Ishikawa (cell line): Measurements from ENCODE around the gene POFUT1.

Source experiments
- CEBPB ChIP-seq: IDR thresholded peaks from 2 replicates; pipeline ENCODE4 v1.6.1; 2012
- CREB1 ChIP-seq: IDR thresholded peaks from 2 replicates; pipeline ENCODE4 v1.6.1; 2012; ENCODE audit warnings: low read depth
- EGR1 ChIP-seq: IDR thresholded peaks from 2 replicates; pipeline ENCODE4 v1.6.1; 2012
- EP300 ChIP-seq: IDR thresholded peaks from 2 replicates; pipeline ENCODE4 v1.6.1; 2012; ENCODE audit warnings: borderline replicate concordance
- FOXM1 ChIP-seq: IDR thresholded peaks from 2 replicates; pipeline ENCODE4 v1.6.1; 2012; ENCODE audit warnings: low read depth, borderline replicate concordance
- MAX ChIP-seq: IDR thresholded peaks from 2 replicates; pipeline ENCODE4 v1.6.1; 2012
- NFIC ChIP-seq: IDR thresholded peaks from 2 replicates; pipeline ENCODE4 v1.6.1; 2012
- RAD21 ChIP-seq: IDR thresholded peaks from 2 replicates; pipeline ENCODE4 v1.6.1; 2012; ENCODE audit warnings: low read depth
- REST ChIP-seq: IDR thresholded peaks from 2 replicates; pipeline ENCODE4 v1.6.1; 2012; ENCODE audit warnings: low read depth, mild to moderate bottlenecking
- TAF1 ChIP-seq: IDR thresholded peaks from 2 replicates; pipeline ENCODE4 v1.6.1; 2012; ENCODE audit warnings: low read depth, mild to moderate bottlenecking
- TCF12 ChIP-seq: IDR thresholded peaks from 2 replicates; pipeline ENCODE4 v1.6.1; 2012; ENCODE audit warnings: low read depth
- TEAD4 ChIP-seq: IDR thresholded peaks from 2 replicates; pipeline ENCODE4 v1.6.1; 2012
- USF1 ChIP-seq: IDR thresholded peaks from 2 replicates; pipeline ENCODE4 v1.6.1; 2012
- YY1 ChIP-seq: IDR thresholded peaks from 2 replicates; pipeline ENCODE4 v1.6.1; 2012; ENCODE audit warnings: low read depth
- ZBTB7A ChIP-seq: IDR thresholded peaks from 2 replicates; pipeline ENCODE4 v1.6.1; 2012; ENCODE audit warnings: low read depth

Gene POFUT1

GRCh38 chr20:32237419-32237818 is 29.7 kb downstream of the POFUT1 start:
- TF ChIP-seq RAD21: no peak
- no peak for TF ChIP-seq EGR1
- no peak for TF ChIP-seq REST
- TF ChIP-seq ZBTB7A: no peak
- 0 out of 2 replicates have a peak, but pooled peaks have one; percentile 2 for TF ChIP-seq USF1

GRCh38 chr20:32238483-32239425 is 31.1 kb downstream of the POFUT1 start:
- no peak for TF ChIP-seq EGR1
- no peak for TF ChIP-seq EP300
- no peak for TF ChIP-seq TEAD4
- no peak for TF ChIP-seq TCF12
- TF ChIP-seq REST: no peak
- TF ChIP-seq RAD21: no peak
- no peak for TF ChIP-seq MAX
- no peak for TF ChIP-seq TAF1
- TF ChIP-seq FOXM1: no peak
- TF ChIP-seq USF1: no peak
- no peak for TF ChIP-seq CEBPB
- no peak for TF ChIP-seq ZBTB7A
- no peak for TF ChIP-seq NFIC
- TF ChIP-seq YY1: no peak
- no peak for TF ChIP-seq CREB1

- TF ChIP-seq ZBTB7A: peak; percentile 86; the same call in 1 of the 2 replicates
- TF ChIP-seq TEAD4: peak; percentile 92
- TF ChIP-seq CREB1: no peak
- no peak for TF ChIP-seq USF1
- peak; percentile 91 for TF ChIP-seq EP300
- TF ChIP-seq TAF1: no peak
- TF ChIP-seq MAX: no peak
- TF ChIP-seq TCF12: peak; percentile 96
- TF ChIP-seq EGR1: no peak
- TF ChIP-seq NFIC: peak; percentile 85
- TF ChIP-seq RAD21: no peak; the same call in 1 of the 2 replicates
- no peak for TF ChIP-seq REST
- TF ChIP-seq CEBPB: no peak
- no peak for TF ChIP-seq YY1
- TF ChIP-seq FOXM1: peak; percentile 85; the same call in 1 of the 2 replicates
These were observed 32.5 kb downstream of the POFUT1 start for GRCh38 chr20:32240205-32240604.

GRCh38 chr20:32241807-32242206 is 34.1 kb downstream of the POFUT1 start:
- TF ChIP-seq ZBTB7A: no peak
- no peak for TF ChIP-seq CEBPB
- TF ChIP-seq MAX: no peak
- TF ChIP-seq FOXM1: no peak
- no peak for TF ChIP-seq USF1
- no peak for TF ChIP-seq TCF12
- no peak for TF ChIP-seq TEAD4
- no peak for TF ChIP-seq YY1
- TF ChIP-seq REST: no peak
